PC-3 (cell line): ENCODE measurements around the gene HDAC1.

ENCODE experiments used
- CTCF ChIP-seq: fragments of 300-600 bp; sonication (generic); conservative IDR thresholded peaks from 2 replicates; pipeline ENCODE4 v1.5.1; 2017; ENCODE audit warnings: antibody characterized with exemption, low read depth, mild to moderate bottlenecking, low read length
- EZH2 ChIP-seq: fragments of 300-600 bp; sonication (generic); IDR thresholded peaks from one replicate; pipeline ENCODE4 v1.6.1; 2017; ENCODE audit warnings: antibody characterized with exemption, mild to moderate bottlenecking, low read length; ENCODE audit not compliant: unreplicated experiment
- EZH2phosphoT487 ChIP-seq: fragments of 300-600 bp; sonication (generic); IDR thresholded peaks from 2 replicates; pipeline ENCODE4 v1.6.1; 2018; ENCODE audit warnings: mild to moderate bottlenecking, antibody characterized with exemption, low read length, borderline replicate concordance

DNA sequence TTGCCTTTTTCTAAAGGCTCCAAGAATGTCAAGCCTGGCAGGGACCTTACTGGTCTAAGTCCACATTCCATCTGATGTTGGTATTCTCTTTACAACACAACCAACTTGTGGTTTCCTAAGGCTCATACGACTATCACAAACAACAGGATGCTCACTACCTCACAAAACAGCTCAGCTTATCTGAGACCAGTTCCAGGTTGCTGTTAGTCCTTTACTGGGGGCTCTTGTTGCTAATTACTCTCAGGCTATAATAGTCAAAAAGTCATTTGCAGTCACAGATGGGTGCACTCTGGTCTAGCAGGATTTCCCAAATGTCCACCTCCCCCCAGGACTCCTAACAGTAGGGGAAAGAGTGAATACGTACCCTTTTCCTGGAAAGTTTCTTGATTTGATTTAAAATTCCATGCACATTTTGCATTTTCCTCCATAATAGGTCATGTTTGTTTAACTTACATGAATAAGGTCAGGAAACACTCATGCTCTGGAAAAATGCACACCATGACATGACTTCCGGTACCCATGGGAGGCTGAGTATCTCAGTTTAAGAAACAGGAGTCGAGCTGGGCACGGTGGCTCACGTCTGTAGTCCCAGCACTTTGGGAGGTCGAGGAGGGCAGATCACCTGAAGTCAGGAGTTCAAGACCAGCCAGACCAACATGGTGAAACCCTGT, 24.8 kb upstream of the HDAC1 start:
- TF ChIP-seq CTCF: no peak
- no peak for TF ChIP-seq EZH2
- no peak for TF ChIP-seq EZH2phosphoT487
